T-helper 9 cell (primary cell): ENCODE measurements around the gene ZNF358.
"Not testable (repeated sequence)": the region's sequence is repeated elsewhere in the genome, so short reads cannot be mapped to it uniquely, and the experiment has no call there.

Experiments used
- DNase-seq: peaks from one replicate; pipeline ENCODE4 v3.0.0-alpha.2; 2020

The ZNF358 gene

DNA sequence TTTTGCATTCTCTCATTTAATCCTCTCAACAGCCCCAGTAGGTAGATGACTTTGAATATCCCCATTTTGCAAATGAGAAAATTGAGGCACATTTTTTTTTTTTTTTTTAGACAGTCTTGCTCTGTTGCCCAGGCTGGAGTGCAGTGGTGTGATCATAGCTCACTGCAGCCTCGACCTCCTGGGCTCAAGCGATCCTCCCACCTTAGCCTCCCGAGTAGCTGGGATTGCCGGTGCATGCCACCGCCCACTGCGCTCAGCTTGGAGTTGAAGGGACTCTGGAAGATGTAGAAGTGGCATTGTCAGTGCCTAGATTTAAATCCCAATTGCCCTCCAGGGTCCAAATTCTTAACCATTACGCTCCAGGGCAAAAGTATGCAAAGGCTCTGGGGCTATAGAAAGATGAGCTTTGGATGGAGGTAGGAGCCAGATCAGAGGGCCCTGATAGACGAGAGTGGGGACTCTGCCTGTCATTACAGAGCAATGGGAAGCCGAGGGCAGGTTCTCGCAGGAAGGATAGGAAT is 5.7 kb downstream of the ZNF358 start:
- DNase-seq: no peak

DNA sequence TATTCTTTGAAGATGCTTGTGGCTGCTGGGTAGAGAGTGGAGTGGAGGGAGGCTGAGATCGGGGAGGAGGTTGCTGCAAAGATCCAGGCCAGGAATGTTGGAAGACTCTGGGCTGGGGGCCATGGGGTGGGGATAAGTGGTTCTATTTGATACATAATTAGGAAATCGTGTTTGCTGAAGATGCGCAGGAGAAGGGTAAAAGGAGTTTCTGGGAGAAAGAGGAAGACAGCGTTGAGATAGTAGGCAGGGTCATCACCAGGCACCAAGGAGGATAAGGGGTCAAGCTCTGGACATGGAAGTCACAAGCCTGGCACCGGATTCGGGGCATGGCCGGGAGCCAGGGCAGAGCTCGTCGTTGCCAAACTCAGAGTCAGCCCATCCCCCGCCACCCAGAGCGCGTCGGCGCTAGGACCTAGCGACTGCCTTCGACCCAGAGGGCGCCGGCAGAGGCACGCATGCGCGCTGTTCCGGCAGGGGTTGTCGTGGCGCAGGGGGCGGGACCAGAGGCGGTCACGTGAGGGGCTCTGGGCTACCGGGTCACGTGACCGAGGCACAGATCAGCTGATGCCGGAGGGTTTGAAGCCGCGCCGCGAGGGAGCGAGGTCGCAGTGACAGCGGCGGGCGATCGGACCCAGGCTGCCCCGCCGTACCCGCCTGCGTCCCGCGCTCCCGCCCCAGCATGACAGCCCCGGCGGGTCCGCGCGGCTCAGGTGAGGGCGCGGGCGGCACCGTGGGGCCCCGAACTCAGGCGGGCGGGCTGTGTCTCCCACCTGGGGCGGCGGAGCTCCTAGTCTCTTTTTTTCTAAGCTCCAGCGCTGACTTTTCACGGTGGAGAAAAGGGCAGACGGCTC is 6.4 kb downstream of the ZNF358 start, which contains the start of gene MCOLN1:
Gene MCOLN1 (plus strand): TSS at position 553 of the 851 bp plus-strand sequence. CDS start 127 bp downstream, at position 680.
- DNase-seq: peak; percentile 99

DNA sequence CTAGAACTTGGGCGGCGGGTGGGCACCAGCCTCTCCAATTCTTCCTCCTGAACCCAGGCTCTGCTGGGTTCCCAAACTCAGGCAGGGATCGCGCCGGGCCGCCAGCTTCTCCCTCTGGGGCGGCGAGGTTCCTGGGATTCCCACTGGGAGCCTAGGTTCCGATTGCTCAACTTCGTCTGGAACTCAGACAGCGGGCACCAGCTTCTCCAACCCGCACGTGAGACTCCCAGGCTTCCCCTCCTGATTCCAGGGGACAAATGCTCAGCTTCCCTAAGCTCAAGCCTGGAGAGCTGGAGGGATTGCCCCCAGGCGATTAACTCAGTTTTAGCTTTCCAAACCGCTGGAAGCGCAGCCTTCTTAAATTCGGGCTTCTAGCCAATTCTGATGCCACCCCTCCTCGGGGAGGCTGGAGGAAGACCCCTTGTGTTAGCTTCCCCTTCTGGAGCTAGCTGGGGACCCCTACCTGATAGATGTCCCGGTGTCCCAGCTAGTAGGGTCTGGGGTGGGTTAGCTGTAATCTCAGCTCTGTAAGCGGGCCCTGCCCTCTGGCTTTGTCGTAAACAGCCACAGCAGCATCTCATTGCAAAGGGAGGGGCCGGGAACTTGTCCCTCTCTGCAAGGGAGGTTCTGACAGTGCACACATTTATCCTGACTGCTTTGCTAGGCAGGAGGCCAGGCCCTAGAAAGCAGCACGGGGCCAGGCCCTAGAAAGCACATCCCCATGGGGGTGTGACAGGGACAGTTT is 7.2 kb downstream of the ZNF358 start:
- DNase-seq: no peak

DNA sequence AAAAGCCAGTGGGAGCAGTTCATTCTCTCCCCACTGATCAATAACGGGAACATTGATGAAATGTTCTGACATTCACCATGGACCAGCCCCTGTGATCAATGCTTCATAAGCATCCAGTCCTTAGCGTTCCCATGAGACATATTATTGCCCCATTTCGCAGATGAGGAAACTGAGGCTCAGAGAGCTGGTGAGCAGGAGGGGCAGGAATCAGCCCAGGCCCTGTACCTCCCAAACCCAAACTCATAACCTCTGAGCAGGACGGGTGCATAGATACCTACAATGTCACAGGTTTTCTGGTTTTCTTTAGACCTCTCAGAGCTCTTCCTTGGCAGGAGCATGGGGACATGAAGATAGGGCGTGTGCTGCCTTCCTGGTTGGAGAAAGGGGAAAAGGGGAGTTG is 8.6 kb downstream of the ZNF358 start:
- no peak for DNase-seq

DNA sequence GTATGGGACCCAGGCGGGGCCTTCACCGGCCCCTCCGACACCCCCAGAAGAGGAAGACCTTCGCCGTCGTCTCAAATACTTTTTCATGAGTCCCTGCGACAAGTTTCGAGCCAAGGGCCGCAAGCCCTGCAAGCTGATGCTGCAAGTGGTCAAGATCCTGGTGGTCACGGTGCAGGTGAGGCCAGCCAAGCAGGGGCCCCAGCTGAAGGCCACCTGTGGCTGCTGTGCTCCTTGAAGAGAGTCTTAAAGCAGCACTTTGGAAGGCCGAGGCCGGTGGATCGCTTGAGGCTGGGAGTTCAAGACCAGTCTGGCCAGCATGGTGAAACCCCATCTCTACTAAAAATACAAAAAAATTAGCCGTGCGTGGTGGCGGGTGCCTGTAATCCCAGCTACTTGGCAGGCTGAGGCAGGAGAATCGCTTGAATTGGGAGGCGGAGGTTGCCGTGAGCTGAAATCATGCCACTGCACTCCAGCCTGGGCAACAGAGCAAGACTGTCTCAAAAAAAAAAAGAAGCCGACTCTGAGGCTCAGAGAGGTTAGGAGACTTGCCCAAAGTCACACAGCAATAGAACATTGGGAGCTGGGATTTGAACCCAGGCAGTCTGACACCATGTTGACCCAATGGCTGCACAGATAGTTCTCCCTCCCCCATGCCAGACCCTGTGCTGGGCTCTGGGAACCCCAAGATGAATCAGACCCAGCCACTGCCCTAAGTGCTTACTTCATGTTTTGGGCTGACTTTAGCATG is 9.3 kb downstream of the ZNF358 start:
- no peak for DNase-seq

DNA sequence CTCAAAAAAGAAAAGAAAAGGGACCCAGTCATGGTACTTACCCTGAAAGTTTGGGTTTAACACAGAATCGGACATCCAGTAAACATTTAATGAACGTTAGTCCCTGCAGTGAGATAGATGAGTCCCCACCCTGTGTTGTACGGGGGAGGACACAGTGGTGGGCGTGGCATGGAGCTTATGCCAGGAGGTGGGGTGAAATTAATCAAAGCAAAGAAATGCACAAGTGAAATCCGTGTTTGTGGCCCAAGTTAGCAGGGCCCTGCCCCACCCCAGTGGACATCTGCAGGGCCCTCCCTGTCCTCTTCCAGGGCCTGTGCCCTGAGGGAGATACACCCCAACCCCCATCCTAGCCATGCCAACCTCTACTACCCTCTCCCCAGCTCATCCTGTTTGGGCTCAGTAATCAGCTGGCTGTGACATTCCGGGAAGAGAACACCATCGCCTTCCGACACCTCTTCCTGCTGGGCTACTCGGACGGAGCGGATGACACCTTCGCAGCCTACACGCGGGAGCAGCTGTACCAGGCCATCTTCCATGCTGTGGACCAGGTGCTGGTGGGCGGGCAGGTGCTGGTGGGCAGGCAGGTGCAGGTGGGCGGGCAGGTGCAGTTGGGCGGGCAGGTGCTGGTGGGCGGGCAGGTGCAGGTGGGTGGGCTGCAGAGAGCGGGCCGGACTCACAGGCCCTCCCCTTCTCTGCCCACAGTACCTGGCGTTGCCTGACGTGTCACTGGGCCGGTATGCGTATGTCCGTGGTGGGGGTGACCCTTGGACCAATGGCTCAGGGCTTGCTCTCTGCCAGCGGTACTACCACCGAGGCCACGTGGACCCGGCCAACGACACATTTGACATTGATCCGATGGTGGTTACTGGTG is 10.4 kb downstream of the ZNF358 start:
- DNase-seq: no peak

DNA sequence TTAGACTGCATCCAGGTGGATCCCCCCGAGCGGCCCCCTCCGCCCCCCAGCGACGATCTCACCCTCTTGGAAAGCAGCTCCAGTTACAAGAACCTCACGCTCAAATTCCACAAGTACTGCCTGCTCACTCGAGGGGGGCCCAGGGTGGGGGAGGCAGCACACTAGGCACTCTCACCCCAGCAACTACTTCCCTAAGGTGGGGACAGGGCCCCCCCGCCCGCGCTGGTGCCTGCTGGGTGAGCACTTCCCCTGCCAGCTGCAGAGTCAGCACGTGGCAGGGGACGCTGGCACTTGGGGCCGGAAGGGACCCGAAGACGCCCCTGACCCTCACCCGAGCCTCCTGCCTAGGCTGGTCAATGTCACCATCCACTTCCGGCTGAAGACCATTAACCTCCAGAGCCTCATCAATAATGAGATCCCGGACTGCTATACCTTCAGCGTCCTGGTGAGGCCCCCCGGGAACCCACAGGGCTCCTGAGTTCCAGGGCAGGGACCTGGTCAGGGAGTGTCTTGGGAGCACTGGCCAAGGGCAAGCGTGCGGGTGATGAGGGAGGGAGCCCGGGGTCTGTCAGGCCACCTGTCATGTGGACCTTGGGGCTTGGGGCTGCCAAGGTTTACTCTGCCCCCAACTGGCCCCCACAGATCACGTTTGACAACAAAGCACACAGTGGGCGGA is 11.8 kb downstream of the ZNF358 start:
- no peak for DNase-seq

DNA sequence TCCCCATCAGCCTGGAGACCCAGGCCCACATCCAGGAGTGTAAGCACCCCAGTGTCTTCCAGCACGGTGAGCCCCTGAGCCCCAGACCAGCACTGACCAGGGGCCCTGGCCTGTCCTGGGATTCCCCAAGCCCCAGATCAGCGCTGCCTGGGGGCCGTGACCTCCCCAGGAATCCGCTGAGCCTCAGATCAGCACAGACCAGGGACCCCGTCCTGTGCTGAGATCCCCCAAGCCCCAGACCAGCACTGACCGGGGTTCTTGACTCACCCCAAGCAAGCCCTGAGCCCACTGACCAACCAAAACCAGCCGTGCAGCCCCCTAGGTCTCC is 12.3 kb downstream of the ZNF358 start:
- no peak for DNase-seq

DNA sequence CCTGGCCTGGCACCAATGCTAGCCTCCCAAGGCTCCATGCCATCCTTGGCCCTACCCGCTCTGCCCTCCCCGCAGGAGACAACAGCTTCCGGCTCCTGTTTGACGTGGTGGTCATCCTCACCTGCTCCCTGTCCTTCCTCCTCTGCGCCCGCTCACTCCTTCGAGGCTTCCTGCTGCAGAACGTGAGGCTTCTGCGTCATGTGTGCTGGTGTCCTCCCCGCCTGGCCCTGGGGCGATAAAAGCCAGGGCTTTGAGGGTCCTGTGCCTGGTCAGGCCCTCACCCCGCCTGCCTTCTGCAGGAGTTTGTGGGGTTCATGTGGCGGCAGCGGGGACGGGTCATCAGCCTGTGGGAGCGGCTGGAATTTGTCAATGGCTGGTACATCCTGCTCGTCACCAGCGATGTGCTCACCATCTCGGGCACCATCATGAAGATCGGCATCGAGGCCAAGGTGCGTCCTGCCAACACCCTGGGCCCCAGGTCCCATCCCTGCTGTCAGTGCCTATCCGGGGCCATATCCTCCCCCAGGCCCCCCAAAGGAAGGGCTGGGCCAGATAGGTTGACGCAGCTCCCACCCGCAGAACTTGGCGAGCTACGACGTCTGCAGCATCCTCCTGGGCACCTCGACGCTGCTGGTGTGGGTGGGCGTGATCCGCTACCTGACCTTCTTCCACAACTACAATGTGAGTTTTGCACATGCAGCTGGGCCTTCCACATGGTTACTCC is 12.8 kb downstream of the ZNF358 start:
- DNase-seq: no peak

DNA sequence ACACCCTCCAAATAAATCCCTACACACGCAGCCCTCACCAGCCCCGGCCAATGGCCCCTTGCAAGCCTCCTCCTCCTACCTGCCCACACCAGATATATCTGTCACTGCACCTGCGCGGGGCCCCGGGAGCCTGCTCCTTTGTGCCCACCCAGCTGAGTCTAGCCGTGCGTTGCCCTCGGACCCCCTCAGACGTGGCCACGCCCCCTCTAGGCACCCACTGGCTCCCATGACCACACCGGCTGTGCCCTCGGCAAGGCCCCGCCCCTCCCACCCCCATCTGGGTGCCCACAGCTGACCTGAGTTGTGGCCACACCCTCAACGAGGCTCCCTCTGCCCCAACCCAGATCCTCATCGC is 13.3 kb downstream of the ZNF358 start:
- no peak for DNase-seq

DNA sequence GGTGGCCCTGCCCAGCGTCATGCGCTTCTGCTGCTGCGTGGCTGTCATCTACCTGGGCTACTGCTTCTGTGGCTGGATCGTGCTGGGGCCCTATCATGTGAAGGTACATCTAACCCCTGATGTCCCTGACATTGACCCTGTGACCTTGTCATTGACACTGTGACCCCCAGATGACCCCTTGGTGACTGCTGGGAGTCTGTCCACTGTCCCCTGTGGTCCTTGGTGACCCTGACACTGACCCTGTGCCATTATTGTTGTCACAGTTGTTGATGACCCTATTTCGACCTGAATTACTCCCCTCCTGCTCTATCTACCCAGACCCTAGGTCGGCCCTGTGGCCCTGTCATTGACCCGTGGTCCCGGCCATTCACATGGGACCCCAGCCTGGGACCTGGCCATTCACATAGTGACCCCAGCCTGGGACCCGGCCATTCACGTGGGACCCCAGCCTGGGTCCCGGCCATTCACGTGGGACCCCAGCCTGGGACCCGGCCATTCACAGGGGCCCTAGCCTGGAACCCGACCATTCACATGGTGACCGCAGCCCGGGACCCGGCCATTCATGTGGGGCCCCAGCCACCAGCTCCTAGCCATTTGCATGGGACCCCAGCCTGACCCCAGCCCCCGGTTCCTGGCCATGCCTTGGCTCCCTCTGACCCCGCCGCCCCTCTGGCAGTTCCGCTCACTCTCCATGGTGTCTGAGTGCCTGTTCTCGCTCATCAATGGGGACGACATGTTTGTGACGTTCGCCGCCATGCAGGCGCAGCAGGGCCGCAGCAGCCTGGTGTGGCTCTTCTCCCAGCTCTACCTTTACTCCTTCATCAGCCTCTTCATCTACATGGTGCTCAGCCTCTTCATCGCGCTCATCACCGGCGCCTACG is 13.9 kb downstream of the ZNF358 start:
- no peak for DNase-seq

DNA sequence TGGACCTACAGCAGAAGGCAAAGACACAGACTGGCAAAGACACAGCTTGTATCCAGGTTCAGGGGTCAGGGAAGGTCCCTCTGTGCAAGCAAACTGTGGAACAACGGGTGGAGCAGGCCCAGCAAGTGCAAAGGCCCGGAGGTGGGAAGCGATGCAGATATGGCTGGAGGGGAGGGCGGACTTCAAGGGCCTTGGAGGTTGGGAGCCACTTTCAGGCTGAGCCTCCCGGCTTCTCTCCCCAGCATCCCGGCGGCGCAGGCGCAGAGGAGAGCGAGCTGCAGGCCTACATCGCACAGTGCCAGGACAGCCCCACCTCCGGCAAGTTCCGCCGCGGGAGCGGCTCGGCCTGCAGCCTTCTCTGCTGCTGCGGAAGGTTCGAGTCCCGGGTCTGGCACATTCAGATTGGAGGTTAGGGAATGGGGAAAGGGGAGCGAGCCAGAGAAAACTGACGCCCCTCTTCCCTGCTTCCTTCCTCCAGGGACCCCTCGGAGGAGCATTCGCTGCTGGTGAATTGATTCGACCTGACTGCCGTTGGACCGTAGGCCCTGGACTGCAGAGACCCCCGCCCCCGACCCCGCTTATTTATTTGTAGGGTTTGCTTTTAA is 17.5 kb downstream of the ZNF358 start:
- no peak for DNase-seq

DNA sequence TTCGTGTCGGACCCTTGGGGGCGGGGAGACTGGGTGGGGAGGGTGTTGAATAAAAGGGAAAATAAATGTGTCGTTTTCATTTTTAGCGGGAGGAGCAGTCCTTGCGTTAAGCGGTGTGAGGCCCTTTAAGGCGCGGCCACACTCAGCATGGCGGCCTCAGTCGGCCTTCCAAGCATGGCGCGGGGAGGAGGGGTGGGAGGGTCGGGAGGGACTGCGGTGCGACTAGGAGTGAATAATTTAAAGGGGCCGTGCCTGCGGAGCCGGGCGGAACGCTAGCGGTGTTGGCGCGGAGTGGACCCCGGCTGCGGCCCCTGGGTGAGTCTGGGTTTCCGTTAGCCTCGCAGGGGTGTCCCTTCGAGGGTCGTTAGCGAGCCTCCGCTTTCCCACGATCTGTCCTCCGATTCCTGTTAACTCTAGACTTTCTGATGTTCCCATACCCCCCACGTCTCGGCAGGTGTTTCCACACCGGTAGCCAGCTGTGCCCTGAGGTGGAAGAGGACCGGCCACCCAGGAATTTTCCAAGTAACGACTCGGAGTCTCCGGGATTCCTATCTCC is 18.1 kb downstream of the ZNF358 start:
- peak; percentile 83 for DNase-seq

DNA sequence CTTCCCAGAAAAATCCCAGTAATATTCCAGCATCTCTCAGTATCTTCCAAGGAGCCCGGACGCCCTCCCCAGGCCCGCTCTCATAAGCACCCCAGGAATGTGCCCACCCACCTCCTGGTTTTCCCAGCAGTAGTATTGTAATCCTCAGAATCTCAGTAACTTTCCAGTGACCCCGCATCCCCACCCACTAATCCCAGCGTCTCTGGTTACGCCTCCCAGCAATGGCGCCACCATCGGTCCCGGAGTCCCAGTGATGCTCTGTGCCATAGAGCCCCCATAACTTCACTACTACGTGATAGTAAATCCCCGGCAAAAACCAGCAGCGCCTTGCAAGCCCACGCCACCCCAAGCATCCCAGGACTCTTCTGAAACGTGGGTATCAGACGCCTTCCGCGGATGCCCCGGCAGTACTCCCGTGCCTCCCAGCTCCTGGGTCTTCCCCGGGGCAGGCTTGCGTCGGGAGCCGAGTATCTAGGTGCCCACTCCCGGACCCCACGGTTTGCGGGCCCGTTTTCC is 18.7 kb downstream of the ZNF358 start:
- peak; percentile 25 for DNase-seq

DNA sequence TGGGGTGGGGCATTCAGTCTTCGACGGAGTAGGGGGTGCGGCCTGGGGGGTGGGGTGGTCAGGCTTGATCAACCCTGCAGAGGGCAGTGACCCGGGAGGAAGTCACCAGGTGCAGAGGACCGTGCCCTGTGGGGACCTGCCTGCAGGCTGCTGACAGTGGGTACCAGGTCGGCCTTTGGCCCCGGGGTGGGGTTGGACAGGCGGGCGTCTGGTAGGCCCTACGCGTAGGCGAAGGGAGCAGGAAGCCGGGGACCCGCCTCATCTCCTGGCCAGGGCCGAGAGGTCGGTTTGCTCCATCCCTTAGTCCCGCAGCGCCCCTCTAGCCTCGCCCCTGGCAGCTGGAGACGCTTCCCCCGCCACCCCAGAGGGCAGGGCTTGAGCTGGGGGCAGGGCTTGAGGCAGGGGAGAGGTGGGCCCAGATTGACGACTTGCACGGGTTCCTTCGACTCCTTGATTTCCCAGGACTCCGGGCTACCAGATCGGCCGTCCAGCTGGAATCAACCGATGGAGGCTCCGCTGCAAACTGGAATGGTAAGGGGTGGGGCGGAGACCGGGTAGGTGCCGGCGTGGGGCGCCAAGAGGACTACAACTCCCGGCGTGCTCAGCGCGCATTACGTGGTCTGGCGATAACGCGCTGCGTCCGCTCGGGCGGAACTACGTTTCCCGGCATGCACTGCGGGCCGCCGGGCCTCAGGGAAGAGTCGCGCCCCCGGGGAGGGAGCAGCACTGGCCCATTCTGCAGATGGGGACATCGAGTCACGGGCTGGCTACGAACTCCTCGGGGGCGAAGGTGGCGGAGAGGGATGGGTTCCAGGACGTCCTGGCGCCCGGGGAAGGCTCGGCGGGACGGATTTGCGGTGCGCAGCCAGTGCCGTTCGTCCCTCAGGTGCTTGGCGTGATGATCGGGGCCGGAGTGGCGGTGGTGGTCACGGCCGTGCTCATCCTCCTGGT is 19.4 kb downstream of the ZNF358 start, which contains the start of gene PNPLA6:
Gene PNPLA6 (plus strand): TSS at position 671 of the 951 bp plus-strand sequence. CDS start 72 bp downstream, at position 743.
- peak; percentile 93 for DNase-seq

DNA sequence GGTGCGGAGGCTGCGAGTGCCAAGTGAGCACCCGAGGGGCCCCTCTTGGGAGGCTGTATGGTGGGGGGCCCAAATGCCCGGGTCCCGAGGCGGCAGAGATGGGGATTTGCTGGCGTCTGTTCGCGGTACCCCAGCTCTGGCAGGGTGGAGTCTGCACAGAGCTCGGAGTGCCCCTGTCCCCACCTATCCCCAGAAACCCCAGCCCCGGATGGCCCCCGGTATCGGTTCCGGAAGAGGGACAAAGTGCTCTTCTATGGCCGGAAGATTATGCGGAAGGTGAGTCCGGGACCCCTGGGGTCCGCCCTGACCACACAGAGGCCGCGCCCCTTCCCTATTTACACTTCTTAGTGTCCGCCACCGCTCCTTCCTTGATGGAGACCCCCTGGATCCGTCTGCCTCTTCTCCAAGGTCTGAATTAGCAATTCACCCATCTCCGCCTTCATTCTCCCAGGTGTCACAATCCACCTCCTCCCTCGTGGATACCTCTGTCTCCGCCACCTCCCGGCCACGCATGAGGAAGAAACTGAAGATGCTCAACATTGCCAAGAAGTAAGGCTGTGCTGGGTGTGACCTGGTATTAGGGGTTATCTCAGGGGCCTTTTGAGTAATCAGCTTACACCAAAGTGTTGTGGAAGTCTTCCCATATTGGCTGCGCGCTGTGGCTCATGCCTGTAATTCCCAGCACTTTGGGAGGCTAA is 20.2 kb downstream of the ZNF358 start:
- no peak for DNase-seq

DNA sequence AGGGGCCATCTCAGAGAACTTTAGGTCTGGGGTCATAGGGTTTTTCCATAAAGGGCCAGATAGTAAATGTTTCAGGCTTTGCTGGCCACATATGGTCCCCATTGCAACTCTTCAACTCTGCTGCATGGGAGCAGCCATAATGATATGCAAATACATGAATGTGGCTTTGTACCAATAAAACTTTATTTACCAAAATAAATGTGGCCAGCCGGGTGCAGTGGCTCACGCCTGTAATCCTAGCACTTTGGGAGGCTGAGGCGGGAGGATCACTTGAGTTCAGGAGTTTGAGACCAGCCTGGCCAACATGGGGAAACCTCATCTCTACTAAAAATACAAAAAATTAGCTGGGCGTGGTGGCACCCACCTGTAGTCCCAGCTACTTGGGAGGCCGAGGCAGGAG is 23.1 kb downstream of the ZNF358 start:
- DNase-seq: not testable (repeated sequence)
